Stimulated activated CD4-positive, alpha-beta T cell treated with anti-CD3 and anti-CD28 coated beads, Interleukin-2, amount 100 ng/mL, for 4 hours (primary cell): ENCODE results near the gene SH3BP2.

ENCODE experiments used
- DNase-seq: peaks from one replicate; pipeline ENCODE4 v3.0.0-alpha.2; 2020; ENCODE audit warnings: low read depth

Gene SH3BP2

DNA sequence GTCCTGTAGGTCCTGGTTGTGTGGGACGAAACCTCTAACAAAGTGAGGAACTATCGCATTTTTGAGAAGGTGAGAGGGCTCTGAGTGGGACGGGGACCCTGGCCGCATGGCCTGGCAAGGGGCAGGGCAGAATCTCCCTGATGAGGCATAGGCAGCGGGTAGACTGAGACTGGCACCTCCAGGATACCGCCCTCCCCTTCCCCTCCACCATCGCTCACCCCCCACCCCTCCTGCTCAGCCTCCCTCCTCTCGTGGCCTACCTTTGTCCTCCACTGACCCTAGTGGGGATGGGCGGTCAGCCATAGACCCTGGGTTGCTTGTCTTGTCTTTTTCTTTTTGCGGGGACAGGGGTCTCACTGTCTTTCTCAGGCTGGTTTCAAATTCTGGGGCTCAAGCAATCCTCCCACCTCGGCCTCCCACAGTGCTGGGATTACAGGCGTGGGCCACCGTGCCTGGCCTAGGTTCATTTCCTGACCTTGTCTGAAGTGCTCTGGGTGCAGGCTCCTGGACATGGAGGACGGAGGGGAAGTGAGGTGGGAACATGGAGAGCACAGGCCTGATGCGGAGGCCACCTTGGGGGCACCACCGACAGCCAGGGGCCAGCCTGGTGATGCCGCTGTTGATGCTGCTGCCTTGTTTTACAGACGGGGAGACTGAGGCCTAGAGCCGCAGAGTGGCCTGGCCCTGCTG is 40.2 kb downstream of the SH3BP2 start:
- no peak for DNase-seq

GRCh38 chr4:2833671-2834000 is 40.8 kb downstream of the SH3BP2 start:
- DNase-seq: no peak

DNA sequence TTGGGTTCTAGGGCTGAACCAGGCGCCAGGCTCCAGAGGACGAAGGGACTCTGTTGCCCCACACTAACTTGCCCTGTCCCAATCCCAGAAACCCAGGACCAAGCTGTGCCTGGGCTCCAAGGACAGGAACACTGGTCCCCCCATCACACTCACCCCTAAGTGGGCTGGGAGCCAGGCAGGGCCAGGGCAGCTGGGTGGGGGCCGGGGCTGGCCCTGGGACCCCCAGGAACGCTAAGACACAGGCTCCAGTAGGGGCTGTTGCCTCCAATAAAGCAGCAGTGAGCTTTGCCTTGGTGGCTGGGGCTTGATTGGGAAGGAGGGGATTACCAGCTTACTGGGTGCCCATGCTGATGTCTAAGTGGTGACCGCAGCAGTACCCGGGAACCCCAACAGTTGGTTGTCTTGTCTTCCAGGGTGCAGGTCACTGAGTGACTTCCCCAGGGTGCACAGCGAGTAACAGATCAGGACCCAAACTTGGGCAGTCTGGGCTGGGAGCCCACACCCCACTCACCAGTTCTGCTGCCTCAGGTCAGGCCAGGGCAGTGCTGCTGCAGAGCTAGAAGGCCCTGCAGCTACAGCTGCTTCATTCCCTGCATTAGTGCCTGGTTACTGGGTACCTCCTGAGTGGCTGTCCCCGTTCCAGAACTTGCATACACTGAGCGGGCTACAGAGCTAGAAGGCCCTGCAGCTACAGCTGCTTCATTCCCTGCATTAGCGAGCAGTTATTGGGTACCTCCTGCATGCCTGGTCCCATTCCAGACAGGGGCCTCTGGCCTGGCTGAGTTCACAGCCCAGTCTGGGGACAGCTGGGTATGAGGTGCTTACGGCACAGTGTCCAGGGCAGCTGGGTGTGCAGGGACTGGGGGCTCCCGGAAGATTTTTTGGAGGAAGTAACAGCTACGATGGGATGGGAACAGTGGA is 41.4 kb downstream of the SH3BP2 start:
- DNase-seq: no peak

- DNase-seq: no peak
These were observed 43.1 kb downstream of the SH3BP2 start for GRCh38 chr4:2835978-2836377.

GRCh38 chr4:2836391-2836859 is 43.5 kb downstream of the SH3BP2 start:
- DNase-seq: no peak

DNA sequence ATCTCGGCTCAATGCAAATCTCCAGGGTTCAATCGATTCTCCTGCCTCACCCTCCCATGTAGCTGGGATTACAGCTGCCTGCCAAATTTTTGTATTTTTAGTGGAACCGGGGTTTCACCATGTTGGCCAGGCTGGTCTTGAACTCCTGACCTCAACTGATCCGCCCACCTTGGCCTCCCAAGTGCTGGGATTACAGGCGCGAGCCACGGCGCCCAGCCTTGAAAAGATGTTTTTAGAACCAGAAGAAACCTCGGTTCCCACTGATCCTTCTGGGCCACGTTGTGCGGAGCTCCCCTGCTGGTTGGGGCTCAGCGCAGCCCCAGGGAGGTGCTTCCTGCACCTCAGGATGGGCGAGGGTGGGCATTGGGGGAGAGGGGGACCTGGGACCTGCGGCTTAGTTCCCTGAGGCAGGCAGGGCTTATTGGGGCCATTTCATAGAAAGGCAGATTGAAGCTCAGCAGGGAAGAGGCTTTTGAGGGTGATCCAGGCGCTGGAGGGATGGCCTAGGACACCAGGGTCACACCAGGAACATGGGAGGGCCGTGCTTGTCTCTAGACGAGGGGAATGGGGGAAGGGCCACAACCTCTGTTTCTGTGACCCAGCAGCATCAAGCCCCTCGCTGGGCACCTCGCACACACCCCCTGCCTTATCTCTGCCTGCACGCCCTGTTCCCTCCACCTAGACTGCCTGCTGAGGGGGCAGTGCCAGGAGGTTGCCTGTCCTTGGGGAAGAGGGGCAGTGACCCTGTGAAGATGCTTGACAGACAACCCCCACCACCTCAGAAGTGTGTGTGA is 44.4 kb downstream of the SH3BP2 start:
- DNase-seq: no peak

DNA sequence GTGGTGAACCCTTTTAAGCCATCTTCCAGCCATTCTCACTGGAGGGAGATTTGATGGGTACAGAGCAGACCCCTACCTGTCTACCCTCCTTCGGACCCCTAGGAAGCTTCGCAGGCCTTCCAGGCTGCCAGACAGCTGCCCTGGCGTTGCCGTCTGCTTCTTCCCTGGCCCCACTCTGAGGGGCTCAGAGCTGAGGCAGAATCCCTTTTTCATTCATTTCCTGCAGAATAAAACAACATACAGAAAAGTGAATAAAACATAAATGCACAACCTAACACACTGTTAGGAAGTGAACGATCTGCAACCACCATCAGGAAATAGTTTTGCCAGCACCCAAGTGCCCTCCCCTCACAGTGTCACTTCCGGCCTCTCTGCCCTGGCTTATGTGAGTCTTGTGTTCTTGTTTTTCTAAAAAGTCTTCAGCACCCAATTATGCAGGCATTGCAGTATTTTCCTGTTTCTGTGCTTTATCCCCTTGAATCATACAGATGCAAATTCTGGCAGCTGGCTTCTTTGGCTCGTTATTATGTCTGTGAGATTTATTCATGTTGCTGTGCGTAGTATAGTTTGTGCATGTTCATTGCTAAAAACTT is 45.1 kb downstream of the SH3BP2 start:
- peak; percentile 56 for DNase-seq

GRCh38 chr4:2839060-2839459 is 46.2 kb downstream of the SH3BP2 start:
- DNase-seq: no peak

DNA sequence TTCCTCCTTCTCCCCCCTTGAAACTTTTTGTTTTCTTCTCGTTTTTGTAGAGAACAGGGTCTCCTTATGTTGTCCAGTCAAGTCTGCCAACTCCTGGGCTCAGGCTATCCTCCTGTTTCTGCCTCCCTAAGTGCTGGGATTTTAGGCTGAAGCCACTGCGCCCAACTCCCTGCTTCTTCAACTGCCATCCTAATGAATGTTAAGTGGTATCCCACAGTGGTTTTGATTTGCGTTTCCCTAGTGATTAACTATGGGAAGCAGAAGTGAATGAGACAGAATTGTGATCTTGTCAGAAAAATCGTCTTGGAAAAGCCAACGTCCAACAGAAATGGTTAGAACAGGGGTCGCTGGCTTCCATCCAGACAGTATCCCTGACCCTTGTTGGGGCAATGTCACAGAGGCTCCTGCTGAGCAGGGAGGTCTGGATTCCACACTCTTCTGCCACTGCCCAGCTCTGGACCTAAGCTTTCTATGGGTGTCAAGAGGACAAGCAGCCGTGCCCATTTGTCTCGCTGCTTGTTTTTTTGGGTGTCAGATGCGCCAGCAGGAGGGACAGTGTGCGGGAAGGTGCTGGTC is 49.9 kb downstream of the SH3BP2 start:
- DNase-seq: no peak

DNA sequence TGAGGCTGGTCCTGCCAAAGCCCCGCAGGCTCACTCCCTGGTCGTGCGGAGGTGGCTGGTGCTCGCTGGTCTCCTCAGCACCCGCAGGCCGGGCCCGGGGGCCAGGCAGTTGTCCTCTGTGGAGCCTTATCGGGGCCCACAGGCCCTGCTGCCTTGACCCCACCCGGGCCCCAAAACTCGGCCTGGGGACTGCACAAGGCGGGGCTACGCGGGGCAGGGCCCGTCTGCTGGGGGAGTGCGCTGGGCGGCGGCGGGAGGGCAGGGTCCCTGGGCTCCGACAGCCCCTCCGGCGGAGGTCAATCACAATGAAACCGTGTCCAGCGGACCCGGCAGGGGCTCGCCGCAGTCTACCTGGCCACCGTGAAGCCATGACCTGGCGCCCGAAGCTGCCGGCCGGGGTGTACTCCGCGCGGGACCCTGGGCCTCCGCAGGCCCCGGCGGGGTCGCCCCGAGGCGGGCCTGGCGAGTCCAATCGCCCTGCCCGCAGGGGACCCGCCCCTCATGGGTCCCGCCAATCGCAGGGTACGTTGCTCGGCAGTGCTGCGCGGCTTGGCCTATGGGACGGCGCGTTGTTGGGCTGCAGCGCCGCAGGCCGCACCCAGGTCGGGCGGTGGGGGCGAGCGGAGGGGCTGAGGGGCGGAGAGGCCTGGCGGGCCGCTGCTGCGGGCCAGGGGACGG is 50.5 kb downstream of the SH3BP2 start, which contains the start of gene ADD1:
ADD1 (plus strand) TSS at position 582 of the 678 bp plus-strand sequence. CDS start 32,072 bp downstream, outside the sequence.
- DNase-seq: peak; percentile 84

GRCh38 chr4:2843941-2844584 is 51.2 kb downstream of the SH3BP2 start:
- DNase-seq: no peak

DNA sequence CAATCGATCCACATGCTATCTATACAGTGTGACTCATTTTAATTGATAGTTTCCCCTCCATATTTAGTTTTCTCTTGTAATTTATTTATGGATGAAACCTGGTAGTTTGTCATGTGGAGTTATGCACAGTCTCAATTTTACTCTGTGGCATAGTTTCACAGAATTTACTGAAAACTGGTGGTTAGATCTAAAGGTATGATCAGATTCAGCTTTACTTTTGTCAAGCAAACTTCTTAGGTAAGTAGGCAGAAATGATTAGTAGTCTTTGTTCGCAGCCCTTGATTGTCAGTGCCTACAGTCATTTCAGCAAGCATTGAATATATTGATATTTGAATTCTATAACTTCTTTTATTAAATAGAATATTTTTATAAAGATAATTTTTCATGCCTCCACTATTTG is 53.3 kb downstream of the SH3BP2 start:
- no peak for DNase-seq

DNA sequence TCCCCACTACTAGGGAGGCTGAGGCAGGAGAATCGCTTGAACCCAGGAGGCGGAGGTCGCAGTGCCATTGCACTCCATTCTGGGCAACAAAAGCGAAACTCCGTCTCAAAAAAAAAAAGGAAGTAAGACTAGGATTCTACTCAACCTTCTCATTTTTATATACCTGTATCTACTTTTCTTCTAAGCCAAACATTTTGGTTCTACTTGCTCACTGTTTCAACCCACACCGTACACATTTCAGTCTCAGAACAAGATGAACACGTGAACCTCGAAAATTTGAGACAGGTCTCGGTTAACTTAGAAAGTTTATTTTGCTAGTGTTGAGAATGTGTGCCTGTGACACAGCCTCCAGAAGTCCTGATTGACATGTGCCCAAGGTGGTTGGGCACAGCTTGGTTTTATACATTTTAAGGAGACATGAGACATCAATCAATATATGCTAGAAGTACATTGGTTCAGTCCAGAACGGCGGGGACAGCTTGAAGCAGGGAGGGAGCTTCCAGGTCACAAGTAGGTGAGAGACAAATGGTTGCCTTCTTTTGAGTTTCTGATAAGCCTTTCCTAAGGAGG is 54.5 kb downstream of the SH3BP2 start:
- no peak for DNase-seq

DNA sequence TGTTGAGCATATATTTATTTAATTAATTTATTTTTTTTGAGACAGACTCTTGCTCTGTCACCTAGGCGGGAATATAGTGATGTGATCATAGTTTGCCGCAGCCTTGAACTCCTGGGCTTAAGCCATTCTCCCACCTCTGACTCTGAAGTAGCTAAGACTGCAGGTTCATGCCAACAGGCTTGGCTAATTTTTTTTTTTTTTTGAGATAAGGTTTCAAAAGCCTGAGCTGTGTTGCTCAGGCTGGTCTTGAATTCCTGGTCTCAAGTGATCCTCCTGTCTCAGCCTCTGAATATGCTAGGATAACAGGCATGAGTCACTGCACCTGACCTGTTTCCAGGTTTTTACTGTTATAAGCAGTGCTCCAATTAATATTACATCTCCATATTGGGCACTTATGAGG is 55.6 kb downstream of the SH3BP2 start:
- no peak for DNase-seq

- no peak for DNase-seq
These were observed 56.6 kb downstream of the SH3BP2 start for GRCh38 chr4:2849267-2850152.

DNA sequence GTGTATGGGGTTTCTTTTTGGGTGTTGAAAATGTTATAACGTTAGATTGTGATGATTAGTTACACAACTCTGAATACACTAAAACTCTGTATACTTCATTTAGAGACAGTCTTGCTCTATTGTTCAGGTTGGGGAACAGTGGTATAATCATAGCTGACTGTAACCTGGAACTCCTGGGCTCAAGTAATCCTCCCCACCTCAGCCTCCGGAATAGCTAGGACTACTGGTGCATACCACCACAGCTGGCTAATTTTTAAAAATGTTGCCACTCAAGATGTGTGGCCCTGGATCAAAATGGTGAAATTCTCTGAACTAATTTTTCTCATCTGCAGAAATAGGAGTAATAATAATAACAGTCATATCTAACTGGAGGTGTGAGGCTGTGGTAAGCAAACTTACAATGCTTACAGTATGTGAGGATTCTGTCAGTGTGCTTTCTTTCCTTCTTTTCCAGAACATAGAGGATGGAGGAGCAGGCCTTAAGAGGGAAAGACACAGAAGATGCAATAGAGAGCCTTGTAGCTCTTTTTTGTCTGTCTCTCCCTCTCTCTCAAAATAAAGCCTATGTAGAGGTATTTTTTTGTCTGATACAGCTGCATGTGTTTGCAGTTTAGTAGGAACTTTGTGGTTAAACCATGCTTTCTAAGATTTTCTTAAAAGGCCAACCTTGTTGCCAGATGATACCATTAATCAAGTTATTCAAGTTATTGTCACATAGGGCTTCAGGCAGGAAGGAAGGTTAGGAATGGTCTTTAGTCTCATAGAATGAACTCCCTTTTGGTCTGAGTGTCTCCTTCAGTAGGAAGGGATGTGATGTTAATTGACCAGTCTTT is 58.3 kb downstream of the SH3BP2 start:
- DNase-seq: no peak

GRCh38 chr4:2852481-2852921 is 59.6 kb downstream of the SH3BP2 start:
- no peak for DNase-seq

- no peak for DNase-seq
These were observed 62.7 kb downstream of the SH3BP2 start for GRCh38 chr4:2855584-2855983.
